NCI-H526 (cell line): ENCODE results near the gene MELTF.

ENCODE experiments used
- DNase-seq, 2 experiments: peaks; one replicate each; lab custom pipeline; 2025; lab: John Stamatoyannopoulos, UW

Gene MELTF

GRCh38 chr3:197027151-197027895 is 2.3 kb downstream of the MELTF start:
- peak in 1 of 2 experiments; percentile 59 for DNase-seq

GRCh38 chr3:197026481-197026866 is 3.1 kb downstream of the MELTF start:
- DNase-seq, result peak in 1 of 2 experiments; percentile 46

GRCh38 chr3:197025736-197026480 is 3.7 kb downstream of the MELTF start:
- DNase-seq, result peak in 1 of 2 experiments; percentile 46

- no peak for DNase-seq
These were observed 4.5 kb downstream of the MELTF start for GRCh38 chr3:197024881-197025735.

- DNase-seq, result peak; percentile 80 to 88
These were observed 5.5 kb downstream of the MELTF start for GRCh38 chr3:197023998-197024651.

- peak; percentile 90 for DNase-seq
These were observed 6.2 kb downstream of the MELTF start for GRCh38 chr3:197023241-197023997.

GRCh38 chr3:197022405-197023231 is 7.0 kb downstream of the MELTF start:
- DNase-seq, result peak in 1 of 2 experiments; percentile 74

GRCh38 chr3:197021729-197022404 is 7.8 kb downstream of the MELTF start:
- peak; percentile 48 to 77 for DNase-seq

GRCh38 chr3:197021231-197021630 is 8.4 kb downstream of the MELTF start:
- peak; percentile 51 to 77 for DNase-seq

GRCh38 chr3:197019535-197019934 is 10.1 kb downstream of the MELTF start:
- no peak for DNase-seq

- DNase-seq, result peak; percentile 75 to 77
These were observed 10.6 kb downstream of the MELTF start for GRCh38 chr3:197019021-197019420.

GRCh38 chr3:197017003-197017402 is 12.6 kb downstream of the MELTF start:
- DNase-seq, result no peak

- peak in 1 of 2 experiments; percentile 31 for DNase-seq
These were observed 13.6 kb downstream of the MELTF start for GRCh38 chr3:197015790-197016736.

GRCh38 chr3:197014942-197015575 is 14.6 kb downstream of the MELTF start:
- no peak for DNase-seq

- no peak for DNase-seq
These were observed 15.6 kb downstream of the MELTF start for GRCh38 chr3:197014024-197014423.

GRCh38 chr3:197012540-197012883 is 17.1 kb downstream of the MELTF start:
- DNase-seq, result no peak

- DNase-seq, result no peak
These were observed 17.7 kb downstream of the MELTF start for GRCh38 chr3:197011780-197012539.
